ENCODE data around the gene CDKN1C.

CDKN1C gene

GRCh38 chr11:2885678-2886081 is at the start of gene CDKN1C:
TSS of gene CDKN1C (minus strand) at chr11:2885775. CDS start at chr11:2885456, 319 bp downstream.
- Histone ChIP-seq H3K4me1 (ENCODE audit: control insufficient read depth, low read depth, low read length) (peaks cover 18% of the 10 kb centered on the region), H3K9me3 (ENCODE audit: control insufficient read depth, low read depth, low read length) (no peaks in the 10 kb centered on the region), H3K36me3 (ENCODE audit: control insufficient read depth, low read depth, low read length) (no peaks in the 10 kb centered on the region), H3K27ac (ENCODE audit: low read length) (no peak within 1 kb of the TSS), H3K4me3 (ENCODE audit: low read length) (peak within 1 kb of the TSS; percentile 71), H3K27me3 (ENCODE audit: control insufficient read depth, insufficient read depth, low read length) (peaks cover 68% of the 10 kb centered on the region), H3K9ac (ENCODE audit: low read length) (peak within 1 kb of the TSS; percentile 54)

DNA sequence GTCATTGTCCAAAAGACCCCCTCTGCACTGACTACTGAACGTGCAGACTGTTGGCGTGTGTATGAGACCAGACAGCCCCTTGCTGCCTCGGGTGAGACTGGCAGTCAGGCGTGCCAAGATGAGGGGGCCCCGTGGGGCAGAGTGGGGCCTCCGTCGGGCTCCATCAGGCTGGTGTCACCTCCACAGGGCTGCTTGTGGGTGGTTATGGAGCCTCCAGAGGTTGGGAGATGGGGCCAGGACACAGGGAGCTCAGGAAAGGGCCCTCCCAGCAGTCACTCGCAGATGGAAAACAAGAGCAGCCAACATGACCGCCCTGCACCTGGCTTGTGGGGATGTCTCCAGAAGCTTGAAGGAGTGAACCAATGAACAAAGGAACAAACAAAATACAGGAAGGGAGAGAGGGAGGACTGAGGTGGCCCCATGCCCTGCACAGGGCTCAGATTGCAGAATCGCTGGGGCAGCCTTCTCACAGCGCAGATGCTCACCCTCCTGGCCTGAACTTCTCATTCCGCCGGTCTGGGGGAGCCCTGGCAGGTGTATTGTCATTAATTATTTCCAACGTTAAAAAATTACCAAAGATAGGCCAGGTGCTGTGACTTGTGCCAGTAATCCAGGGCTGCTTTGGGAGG is 49.1 kb upstream of the CDKN1C start:
- Histone ChIP-seq H3K27ac (ENCODE audit: low read length) (no peak overlapping the region), H3K9me3 (ENCODE audit: control insufficient read depth, low read depth, low read length) (peaks cover 24% of the 10 kb centered on the region), H3K9ac (ENCODE audit: low read length) (no peak overlapping the region), H3K36me3 (ENCODE audit: control insufficient read depth, low read depth, low read length) (no peaks in the 10 kb centered on the region), H3K4me1 (ENCODE audit: control insufficient read depth, low read depth, low read length) (no peaks in the 10 kb centered on the region), H3K4me3 (ENCODE audit: low read length) (no peak overlapping the region), H3K27me3 (ENCODE audit: control insufficient read depth, insufficient read depth, low read length) (peaks cover 14% of the 10 kb centered on the region)

GRCh38 chr11:2934021-2934550 is 48.5 kb upstream of the CDKN1C start:
- peaks cover 18% of the 10 kb centered on the region for H3K9me3 ChIP-seq (ENCODE audit: control insufficient read depth, low read depth, low read length)
- peaks cover 20% of the 10 kb centered on the region for H3K27me3 ChIP-seq (ENCODE audit: control insufficient read depth, insufficient read depth, low read length)
- H3K27ac ChIP-seq (ENCODE audit: low read length), result no peak overlapping the region
- no peak overlapping the region for H3K9ac ChIP-seq (ENCODE audit: low read length)
- no peaks in the 10 kb centered on the region for H3K36me3 ChIP-seq (ENCODE audit: control insufficient read depth, low read depth, low read length)
- H3K4me1 ChIP-seq (ENCODE audit: control insufficient read depth, low read depth, low read length), result no peaks in the 10 kb centered on the region
- H3K4me3 ChIP-seq (ENCODE audit: low read length), result no peak overlapping the region

- Histone ChIP-seq H3K4me1 (ENCODE audit: control insufficient read depth, low read depth, low read length) (no peaks in the 10 kb centered on the region), H3K9ac (ENCODE audit: low read length) (no peak overlapping the region), H3K9me3 (ENCODE audit: control insufficient read depth, low read depth, low read length) (peaks cover 13% of the 10 kb centered on the region), H3K4me3 (ENCODE audit: low read length) (no peak overlapping the region), H3K27me3 (ENCODE audit: control insufficient read depth, insufficient read depth, low read length) (peaks cover 26% of the 10 kb centered on the region), H3K27ac (ENCODE audit: low read length) (no peak overlapping the region), H3K36me3 (ENCODE audit: control insufficient read depth, low read depth, low read length) (no peaks in the 10 kb centered on the region)
Measured at GRCh38 chr11:2933375-2934020, 47.9 kb upstream of the CDKN1C start.

DNA sequence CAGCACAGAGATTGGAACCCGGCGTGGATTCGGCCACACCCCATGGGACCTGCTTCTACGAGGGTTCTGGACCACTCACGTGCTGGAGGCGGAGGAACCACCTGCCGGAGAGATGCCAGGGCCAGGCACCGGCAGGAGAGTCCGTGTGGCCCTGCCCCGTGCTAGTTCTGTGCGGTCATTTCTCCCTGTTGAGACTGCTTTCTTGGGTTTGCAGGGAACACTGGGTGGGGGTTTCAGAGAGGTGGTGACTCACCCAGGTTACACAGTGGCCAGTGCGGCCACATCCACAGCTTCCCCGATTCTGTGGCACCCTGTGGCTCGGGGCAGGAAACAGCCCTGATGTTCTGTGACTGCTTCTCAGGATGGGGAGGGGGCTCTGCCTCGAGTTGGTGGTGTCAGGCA is 47.3 kb upstream of the CDKN1C start:
- Histone ChIP-seq H3K9ac (ENCODE audit: low read length) (no peak overlapping the region), H3K27ac (ENCODE audit: low read length) (no peak overlapping the region), H3K27me3 (ENCODE audit: control insufficient read depth, insufficient read depth, low read length) (peaks cover 33% of the 10 kb centered on the region), H3K4me1 (ENCODE audit: control insufficient read depth, low read depth, low read length) (no peaks in the 10 kb centered on the region), H3K4me3 (ENCODE audit: low read length) (no peak overlapping the region), H3K36me3 (ENCODE audit: control insufficient read depth, low read depth, low read length) (no peaks in the 10 kb centered on the region), H3K9me3 (ENCODE audit: control insufficient read depth, low read depth, low read length) (peaks cover 7% of the 10 kb centered on the region)

DNA sequence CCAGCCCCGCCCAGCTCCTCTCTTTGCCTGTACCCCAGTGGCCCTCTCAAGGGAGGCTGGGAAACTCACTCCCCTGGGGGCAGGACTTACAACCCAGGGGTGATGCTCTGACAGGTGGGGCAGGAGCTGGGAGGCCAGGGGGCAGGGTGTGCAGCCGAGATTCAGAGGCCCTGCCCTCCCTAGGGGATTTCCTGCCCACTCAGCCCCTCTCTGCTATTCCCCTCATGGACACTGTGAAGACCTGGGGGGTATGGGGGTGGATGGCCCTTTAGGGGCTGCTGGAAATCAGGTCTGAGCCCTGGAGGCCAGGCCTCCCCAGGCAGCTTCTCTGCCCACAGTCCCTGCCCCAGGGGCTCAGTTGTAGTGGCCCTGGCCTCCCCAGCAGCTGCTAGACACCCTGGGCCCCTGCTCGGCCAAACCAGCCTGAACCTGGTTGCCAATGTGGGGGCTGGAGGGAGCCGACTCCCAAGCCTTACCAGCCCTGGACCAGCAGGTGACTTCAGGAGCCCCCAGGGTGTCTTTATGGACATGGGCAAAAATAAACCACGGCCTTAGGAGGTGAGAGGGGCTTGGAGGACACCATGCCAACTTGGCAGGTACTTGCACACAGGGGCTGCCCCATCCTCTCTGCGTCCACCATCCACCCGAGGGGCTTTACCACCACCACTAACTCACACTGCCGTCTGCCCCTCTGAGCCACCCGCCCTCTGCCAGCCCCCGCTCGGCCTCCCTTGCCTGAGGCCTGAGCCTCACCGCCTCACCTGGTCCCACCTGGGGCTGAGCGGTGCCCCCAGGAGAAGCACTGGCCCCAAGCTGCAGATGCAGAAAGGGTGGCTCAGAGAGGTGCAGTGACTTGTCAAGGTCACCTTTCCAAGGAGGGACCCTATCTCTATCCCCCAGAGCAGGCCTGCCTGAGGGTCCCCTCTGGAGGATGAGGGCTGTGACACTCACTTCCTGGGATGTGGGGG is 46.5 kb upstream of the CDKN1C start:
- H3K4me1 ChIP-seq (ENCODE audit: control insufficient read depth, low read depth, low read length), result no peaks in the 10 kb centered on the region
- no peak overlapping the region for H3K9ac ChIP-seq (ENCODE audit: low read length)
- H3K36me3 ChIP-seq (ENCODE audit: control insufficient read depth, low read depth, low read length), result no peaks in the 10 kb centered on the region
- no peak overlapping the region for H3K27ac ChIP-seq (ENCODE audit: low read length)
- H3K4me3 ChIP-seq (ENCODE audit: low read length), result no peak overlapping the region
- H3K9me3 ChIP-seq (ENCODE audit: control insufficient read depth, low read depth, low read length), result no peaks in the 10 kb centered on the region
- peaks cover 41% of the 10 kb centered on the region for H3K27me3 ChIP-seq (ENCODE audit: control insufficient read depth, insufficient read depth, low read length)

- Histone ChIP-seq H3K4me3 (ENCODE audit: low read length) (no peak overlapping the region), H3K36me3 (ENCODE audit: control insufficient read depth, low read depth, low read length) (no peaks in the 10 kb centered on the region), H3K27me3 (ENCODE audit: control insufficient read depth, insufficient read depth, low read length) (peaks cover 47% of the 10 kb centered on the region), H3K4me1 (ENCODE audit: control insufficient read depth, low read depth, low read length) (no peaks in the 10 kb centered on the region), H3K9me3 (ENCODE audit: control insufficient read depth, low read depth, low read length) (no peaks in the 10 kb centered on the region), H3K9ac (ENCODE audit: low read length) (no peak overlapping the region), H3K27ac (ENCODE audit: low read length) (no peak overlapping the region)
Measured at GRCh38 chr11:2931420-2931746, 45.8 kb upstream of the CDKN1C start.

DNA sequence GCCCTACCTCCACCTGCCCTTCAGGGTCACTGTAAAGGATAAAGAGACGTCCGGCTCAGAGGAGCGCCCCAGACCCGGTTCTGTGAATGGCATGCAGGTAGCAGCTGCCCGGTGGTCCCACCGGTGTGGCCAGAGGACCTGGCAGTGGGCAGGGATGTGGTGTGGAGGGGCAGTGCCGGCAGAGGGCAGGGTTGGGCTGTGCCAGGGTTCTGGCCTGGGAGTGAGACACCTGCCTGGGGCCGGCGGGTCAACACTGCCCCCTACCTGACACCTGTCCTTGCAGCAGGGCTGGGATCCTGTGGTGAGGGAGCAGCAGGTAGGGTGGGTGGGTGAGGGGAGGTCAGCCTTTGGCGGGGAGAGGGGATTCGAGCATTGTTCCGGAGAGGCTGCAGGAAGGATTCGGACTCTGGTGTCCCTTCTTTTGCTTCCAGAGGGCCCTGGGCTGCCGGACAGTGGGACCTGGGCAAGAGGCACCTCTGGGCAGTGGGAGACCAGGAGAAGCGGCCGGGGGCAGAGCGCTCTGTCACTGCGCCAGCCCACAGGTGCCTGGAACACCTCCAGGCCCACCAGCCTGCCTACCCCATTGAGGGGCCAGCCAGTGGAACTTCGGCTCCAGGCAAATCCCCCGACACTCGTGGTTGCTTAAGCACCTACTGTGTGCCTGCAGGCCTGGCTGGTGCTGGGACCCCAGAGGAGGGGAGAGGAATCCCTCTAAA is 45.3 kb upstream of the CDKN1C start:
- Histone ChIP-seq H3K4me1 (ENCODE audit: control insufficient read depth, low read depth, low read length) (no peaks in the 10 kb centered on the region), H3K9ac (ENCODE audit: low read length) (no peak overlapping the region), H3K27ac (ENCODE audit: low read length) (no peak overlapping the region), H3K9me3 (ENCODE audit: control insufficient read depth, low read depth, low read length) (no peaks in the 10 kb centered on the region), H3K27me3 (ENCODE audit: control insufficient read depth, insufficient read depth, low read length) (peaks cover 49% of the 10 kb centered on the region), H3K4me3 (ENCODE audit: low read length) (peak overlapping the region; percentile 54), H3K36me3 (ENCODE audit: control insufficient read depth, low read depth, low read length) (no peaks in the 10 kb centered on the region)

- Histone ChIP-seq H3K9me3 (ENCODE audit: control insufficient read depth, low read depth, low read length) (no peaks in the 10 kb centered on the region), H3K27me3 (ENCODE audit: control insufficient read depth, insufficient read depth, low read length) (peaks cover 49% of the 10 kb centered on the region), H3K27ac (ENCODE audit: low read length) (no peak overlapping the region), H3K4me3 (ENCODE audit: low read length) (peak overlapping the region; percentile 54), H3K9ac (ENCODE audit: low read length) (no peak overlapping the region), H3K36me3 (ENCODE audit: control insufficient read depth, low read depth, low read length) (no peaks in the 10 kb centered on the region), H3K4me1 (ENCODE audit: control insufficient read depth, low read depth, low read length) (no peaks in the 10 kb centered on the region)
Measured at GRCh38 chr11:2929950-2930703, 44.6 kb upstream of the CDKN1C start.

DNA sequence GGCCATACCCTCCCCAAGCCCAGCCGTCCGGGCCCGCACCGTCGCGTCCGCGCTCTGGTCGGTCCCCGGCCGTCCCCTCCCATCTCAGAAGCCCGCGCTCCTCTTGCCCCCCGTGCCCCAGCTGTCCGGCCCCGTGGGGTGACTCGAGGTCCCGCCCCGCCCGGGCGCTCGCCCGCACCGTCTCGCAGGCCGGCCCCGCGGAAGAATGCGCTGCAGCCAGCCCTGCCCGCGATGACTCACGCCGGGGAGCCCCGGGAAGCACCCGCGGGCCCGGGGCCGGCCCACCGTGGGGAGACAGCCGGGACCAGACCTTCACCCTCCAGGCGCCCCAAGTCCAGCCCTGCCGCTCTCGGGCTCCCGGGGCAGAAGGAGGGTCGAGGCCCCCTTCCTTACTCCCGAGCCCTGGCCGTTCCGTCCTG is 44.0 kb upstream of the CDKN1C start:
- Histone ChIP-seq H3K36me3 (ENCODE audit: control insufficient read depth, low read depth, low read length) (no peaks in the 10 kb centered on the region), H3K4me1 (ENCODE audit: control insufficient read depth, low read depth, low read length) (no peaks in the 10 kb centered on the region), H3K4me3 (ENCODE audit: low read length) (peak overlapping the region; percentile 54), H3K9ac (ENCODE audit: low read length) (no peak overlapping the region), H3K9me3 (ENCODE audit: control insufficient read depth, low read depth, low read length) (no peaks in the 10 kb centered on the region), H3K27ac (ENCODE audit: low read length) (no peak overlapping the region), H3K27me3 (ENCODE audit: control insufficient read depth, insufficient read depth, low read length) (peaks cover 49% of the 10 kb centered on the region)
